DND-41 (cell line): ENCODE results near the gene CFAP20DC.

Source experiments
- ATAC-seq: fragments of 200-7000 bp; cut with Tn5 transposase; 3 replicates; pipeline ENCODE4 v1.9.1; 2021; ENCODE audit warnings: low read depth; ENCODE audit not compliant: insufficient read depth
- DNase-seq: peaks from one replicate; pipeline ENCODE4 v3.0.0-alpha.2; 2020
- H2AFZ ChIP-seq: 2 replicates; pipeline ENCODE4 v1.6.0; 2012; ENCODE audit warnings: low read depth, low read length
- H3K27ac ChIP-seq: 2 replicates; pipeline ENCODE4 v1.5.1; 2012; ENCODE audit warnings: low read length, inconsistent platforms
- H3K27me3 ChIP-seq: fragments of 200-600 bp; sonication (generic); 2 replicates; pipeline ENCODE4 v1.6.0; 2012; ENCODE audit warnings: low read length, mild to moderate bottlenecking, inconsistent platforms; ENCODE audit not compliant: insufficient read depth, poor library complexity
- H3K36me3 ChIP-seq: 2 replicates; pipeline ENCODE4 v1.5.1; 2012; ENCODE audit warnings: low read length, inconsistent platforms; ENCODE audit not compliant: insufficient read depth
- H3K4me1 ChIP-seq: 2 replicates; pipeline ENCODE4 v1.5.1; 2012; ENCODE audit warnings: mild to moderate bottlenecking, low read length; ENCODE audit not compliant: insufficient read depth
- H3K4me2 ChIP-seq: 2 replicates; pipeline ENCODE4 v1.6.0; 2012; ENCODE audit warnings: mild to moderate bottlenecking, moderate library complexity, low read length, inconsistent platforms; ENCODE audit not compliant: insufficient read depth
- H3K4me3 ChIP-seq, 2 experiments: fragments of 200-600 bp in 1 of 2; shearing (Covaris generic) in 1 of 2; 2 replicates each; pipeline ENCODE4 v1.5.1; 2012 to 2016; ENCODE audit warnings: inconsistent platforms in 2 of 2, low read length in 2 of 2, mild to moderate bottlenecking in 2 of 2, low read depth in 1 of 2, moderate library complexity in 1 of 2
- H3K79me2 ChIP-seq: 2 replicates; pipeline ENCODE4 v1.6.0; 2012; ENCODE audit warnings: low read length, inconsistent platforms; ENCODE audit not compliant: insufficient read depth
- H3K9ac ChIP-seq: 2 replicates; pipeline ENCODE4 v1.6.0; 2012; ENCODE audit warnings: low read depth, mild to moderate bottlenecking, inconsistent platforms, low read length, moderate library complexity
- H3K9me3 ChIP-seq: 2 replicates; pipeline ENCODE4 v1.5.1; 2012; ENCODE audit warnings: low read length, moderate library complexity, mild to moderate bottlenecking, inconsistent platforms; ENCODE audit not compliant: insufficient read depth, severe bottlenecking
- H4K20me1 ChIP-seq: 2 replicates; pipeline ENCODE4 v1.6.0; 2012; ENCODE audit warnings: low read length; ENCODE audit not compliant: insufficient read depth
- CTCF ChIP-seq: IDR thresholded peaks from 2 replicates; pipeline ENCODE4 v1.5.1; 2012; ENCODE audit warnings: borderline replicate concordance, low read length, moderate library complexity, mild to moderate bottlenecking; ENCODE audit not compliant: poor library complexity, severe bottlenecking; ENCODE audit errors: extremely low read depth
- EZH2 ChIP-seq: IDR thresholded peaks from 3 replicates; pipeline ENCODE4 v1.6.1; 2012; ENCODE audit warnings: borderline replicate concordance, low read depth, mild to moderate bottlenecking, moderate library complexity, low read length, inconsistent platforms; ENCODE audit not compliant: severe bottlenecking

Gene CFAP20DC

GRCh38 chr3:59088761-59089160 lies 38.9 kb upstream of the CFAP20DC start:
- H3K4me2 ChIP-seq = no peak overlapping the region
- H3K9me3 ChIP-seq = no peaks in the 10 kb centered on the region
- ATAC-seq = no peak
- no peaks in the 10 kb centered on the region for H3K4me1 ChIP-seq
- TF ChIP-seq EZH2 (no peak), CTCF (no peak)
- no peak overlapping the region for H2AFZ ChIP-seq
- no peak overlapping the region for H3K9ac ChIP-seq
- H3K27ac ChIP-seq = no peak overlapping the region
- no peaks in the 10 kb centered on the region for H4K20me1 ChIP-seq
- peaks cover 5% of the 10 kb centered on the region for H3K27me3 ChIP-seq
- no peaks in the 10 kb centered on the region for H3K79me2 ChIP-seq
- no peak overlapping the region for H3K4me3 ChIP-seq
- no peak for DNase-seq
- no peaks in the 10 kb centered on the region for H3K36me3 ChIP-seq

GRCh38 chr3:59085976-59086375 lies 36.2 kb upstream of the CFAP20DC start:
- Histone ChIP-seq H3K9ac (no peak overlapping the region), H3K36me3 (no peaks in the 10 kb centered on the region), H3K4me1 (no peaks in the 10 kb centered on the region), H4K20me1 (no peaks in the 10 kb centered on the region), H3K9me3 (no peaks in the 10 kb centered on the region), H3K4me3 (no peak overlapping the region), H3K4me2 (no peak overlapping the region), H3K27me3 (no peaks in the 10 kb centered on the region), H3K27ac (no peak overlapping the region), H3K79me2 (no peaks in the 10 kb centered on the region), H2AFZ (no peak overlapping the region)
- no peak for DNase-seq
- TF ChIP-seq EZH2 (no peak), CTCF (no peak)
- no peak for ATAC-seq

GRCh38 chr3:59084583-59084982 lies 34.8 kb upstream of the CFAP20DC start:
- Histone ChIP-seq H3K9ac (no peak overlapping the region), H4K20me1 (no peaks in the 10 kb centered on the region), H3K27me3 (no peaks in the 10 kb centered on the region), H3K4me1 (no peaks in the 10 kb centered on the region), H2AFZ (no peak overlapping the region), H3K27ac (no peak overlapping the region), H3K9me3 (no peaks in the 10 kb centered on the region), H3K4me3 (no peak overlapping the region), H3K79me2 (no peaks in the 10 kb centered on the region), H3K36me3 (no peaks in the 10 kb centered on the region), H3K4me2 (no peak overlapping the region)
- DNase-seq (no peak), ATAC-seq (no peak)
- no peak for TF ChIP-seq EZH2
- TF ChIP-seq CTCF = no peak

GRCh38 chr3:59082106-59082505 lies 32.3 kb upstream of the CFAP20DC start:
- H3K36me3 ChIP-seq = no peaks in the 10 kb centered on the region
- H3K4me2 ChIP-seq = no peak overlapping the region
- H3K9ac ChIP-seq = no peak overlapping the region
- H2AFZ ChIP-seq = no peak overlapping the region
- no peak overlapping the region for H3K4me3 ChIP-seq
- ATAC-seq (no peak), DNase-seq (no peak)
- no peaks in the 10 kb centered on the region for H4K20me1 ChIP-seq
- no peaks in the 10 kb centered on the region for H3K4me1 ChIP-seq
- TF ChIP-seq EZH2 (no peak), CTCF (no peak)
- no peaks in the 10 kb centered on the region for H3K9me3 ChIP-seq
- no peaks in the 10 kb centered on the region for H3K27me3 ChIP-seq
- no peak overlapping the region for H3K27ac ChIP-seq
- no peaks in the 10 kb centered on the region for H3K79me2 ChIP-seq
